Measurements from ENCODE around the gene BACH1. TPM values are rescaled to one million over a fixed set of nuclear protein-coding genes. Genes with fewer than 3 reads are reported as not detected.

BACH1 gene
- total and polyA plus RNA-seq, 2 of the 8 experiments (the other 6 are each of a cell fraction or from before 2014, with no cell fraction given), result 6.9 to 50.7 TPM

DNA sequence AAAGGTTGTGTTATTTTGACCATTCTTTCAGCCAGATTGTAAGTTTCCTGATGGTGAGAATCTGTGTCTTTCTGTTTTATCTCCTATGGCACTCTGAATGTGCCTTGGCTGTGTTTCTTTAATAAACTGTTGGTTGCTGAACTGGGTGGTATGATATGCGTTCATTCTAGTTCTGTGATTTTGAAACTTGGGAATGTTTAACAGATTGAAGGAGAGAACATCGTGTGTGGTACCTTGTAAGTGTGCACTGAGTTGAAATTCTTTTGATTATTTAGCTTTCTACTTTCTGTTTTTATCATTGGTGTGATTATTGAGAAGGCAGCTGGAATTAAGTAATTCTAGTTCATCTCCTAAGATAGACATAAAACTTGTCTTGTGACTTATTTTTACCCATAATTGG is 4.6 kb downstream of the BACH1 start:
- H3K79me2 ChIP-seq (ENCODE audit: control insufficient read depth in 1 of 2, insufficient read depth in 2 of 2, low read length in 2 of 2), result peaks cover 13 to 90% of the 10 kb centered on the region in 2 experiments; a peak in 3 of 4 replicates
- no peak overlapping the region for H3K56ac ChIP-seq (replicated peaks; ENCODE audit: insufficient read length, low read depth, low read length)
- no peak overlapping the region for H3K18ac ChIP-seq (ENCODE audit: extremely low read depth, low read length)
- DNase-seq (ENCODE audit: low read depth in 1 of 2, low spot score in 2 of 2) (no peak), FAIRE-seq (no peak)
- CTCF ChIA-PET (ENCODE audit: partially characterized antibody), result interaction anchor here (0.9 to 1.5 kb wide), 3 partner anchors 31 to 73 kb away, joined by 3 to 6 read pairs (median 3); no protein-coding TSS in a partner anchor
- no peaks in the 10 kb centered on the region for H3K36me3 ChIP-seq (ENCODE audit: control insufficient read depth in 2 of 4, insufficient read depth in 4 of 4, low read length in 3 of 4)
- WGBS, 2 experiments (ENCODE audit: extremely low coverage in 1 of 2, insufficient coverage in 1 of 2, insufficient read length in 1 of 2, insufficient replicate concordance in 2 of 2, low coverage in 1 of 2, low lambda C conversion rate in 2 of 2, missing lambda C conversion rate in 1 of 2), result 89% methylated on average over 2 of the region's 2 CpGs; no CpG with 5 or more reads in 1 of the 2 experiments
- no peak overlapping the region for H3K4ac ChIP-seq (replicated peaks; ENCODE audit: insufficient read length, low read depth, low read length)
- no peak overlapping the region for H2BK120ac ChIP-seq (replicated peaks; ENCODE audit: low read depth, low read length)
- no peak overlapping the region for H3K27ac ChIP-seq (ENCODE audit: low read depth, low read length)
- no peak overlapping the region for H2BK20ac ChIP-seq (ENCODE audit: low read length)
- no peak overlapping the region for H3K4me3 ChIP-seq (ENCODE audit: extremely low read depth in 1 of 4, insufficient read depth in 2 of 4, low read depth in 3 of 4, low read length in 4 of 4)
- no peak overlapping the region for H3K9ac ChIP-seq (replicated peaks in 1 of 4; ENCODE audit: extremely low read depth in 1 of 4, low read depth in 3 of 4, low read length in 3 of 4)
- H4K8ac ChIP-seq (ENCODE audit: extremely low read depth, insufficient read depth, low read length), result no peak overlapping the region
- no peak overlapping the region for H4K5ac ChIP-seq (ENCODE audit: insufficient read length, low read depth, low read length)
- POLR2A ChIA-PET (ENCODE audit: partially characterized antibody), result interaction anchor here (0.7 kb wide), 1 partner anchor 46 kb away, joined by 3 read pairs; no protein-coding TSS in a partner anchor
- peaks cover 6 to 11% of the 10 kb centered on the region in 2 experiments for H4K20me1 ChIP-seq (replicated peaks in 1 of 2; ENCODE audit: control insufficient read depth in 1 of 2, insufficient read depth in 2 of 2, low read length in 2 of 2)
- peaks cover 12% of the 10 kb centered on the region for H3K79me1 ChIP-seq (ENCODE audit: low read depth, low read length)
- H3K23me2 ChIP-seq (ENCODE audit: low read depth, low read length), result peaks cover 12% of the 10 kb centered on the region
- H3K23ac ChIP-seq (ENCODE audit: insufficient read length), result no peak overlapping the region
- peaks cover 0 to under 1% (median 0%) of the 10 kb centered on the region in 4 experiments; a peak in 2 of 7 replicates for H3K27me3 ChIP-seq (replicated peaks in 1 of 4; ENCODE audit: control insufficient read depth in 3 of 4, extremely low read depth in 1 of 4, insufficient read depth in 3 of 4, low read length in 3 of 4)
- no peak overlapping the region for H2AK5ac ChIP-seq (ENCODE audit: low read depth, low read length)
- no peak overlapping the region for H4K91ac ChIP-seq (replicated peaks; ENCODE audit: insufficient read length, low read length)
- no peak overlapping the region for H2AFZ ChIP-seq (ENCODE audit: low read length)
- H3K9me3 ChIP-seq (ENCODE audit: insufficient read depth in 2 of 2, low read depth in 1 of 2, low read length in 1 of 2), result no peaks in the 10 kb centered on the region
- H3K4me2 ChIP-seq (ENCODE audit: insufficient read depth in 1 of 2, low read depth in 2 of 2, low read length in 2 of 2), result no peak overlapping the region
- H3K4me1 ChIP-seq (replicated peaks in 1 of 4; ENCODE audit: control insufficient read depth in 3 of 4, insufficient read depth in 4 of 4, low read length in 3 of 4), result peaks cover 0 to 17% (median 10%) of the 10 kb centered on the region in 4 experiments; a peak in 4 of 7 replicates
- no peak overlapping the region for H3K14ac ChIP-seq (ENCODE audit: insufficient read length)
- H2BK5ac ChIP-seq (ENCODE audit: low read depth, low read length), result no peak overlapping the region
- no peak overlapping the region for H2BK15ac ChIP-seq (ENCODE audit: low read length)
- no peak overlapping the region for H2BK12ac ChIP-seq (ENCODE audit: low read depth, low read length)
- no peak for TF ChIP-seq PHF8 (conservative IDR thresholded peaks at IDR 0.05; ENCODE audit: low read depth, low read length)
- TF ChIP-seq JUND (IDR thresholded peaks at IDR 0.05; ENCODE audit: low read length), result no peak
- no peak for TF ChIP-seq NRF1 (IDR thresholded peaks at IDR 0.05; ENCODE audit: low read depth, low read length)
- no peak for TF ChIP-seq CTBP2 (IDR thresholded peaks at IDR 0.05; ENCODE audit: borderline replicate concordance, insufficient read depth, insufficient read length, low read length)
- TF ChIP-seq SUZ12 (IDR thresholded peaks at IDR 0.05; ENCODE audit: low read length), result no peak
- TF ChIP-seq CBX5 (IDR thresholded peaks at IDR 0.05; ENCODE audit: low read depth, low read length), result no peak
- TF ChIP-seq SIX5 (IDR thresholded peaks at IDR 0.05; ENCODE audit: low read depth, low read length), result no peak
- no peak for TF ChIP-seq CHD2 (IDR thresholded peaks at IDR 0.05; ENCODE audit: low read length)
- no peak for TF ChIP-seq RFX5 (IDR thresholded peaks at IDR 0.05; ENCODE audit: borderline replicate concordance, low read depth, low read length)
- TF ChIP-seq SAP30 (IDR thresholded peaks at IDR 0.05; ENCODE audit: insufficient read depth, insufficient replicate concordance, low read length), result no peak
- TF ChIP-seq RXRA (IDR thresholded peaks at IDR 0.05; ENCODE audit: insufficient read depth, low read depth, low read length), result no peak
- no peak for TF ChIP-seq ASH2L (IDR thresholded peaks at IDR 0.05; ENCODE audit: low read length)
- TF ChIP-seq CBX8 (IDR thresholded peaks at IDR 0.05; ENCODE audit: borderline replicate concordance, low read depth, low read length), result no peak
- TF ChIP-seq, protein P1, sequence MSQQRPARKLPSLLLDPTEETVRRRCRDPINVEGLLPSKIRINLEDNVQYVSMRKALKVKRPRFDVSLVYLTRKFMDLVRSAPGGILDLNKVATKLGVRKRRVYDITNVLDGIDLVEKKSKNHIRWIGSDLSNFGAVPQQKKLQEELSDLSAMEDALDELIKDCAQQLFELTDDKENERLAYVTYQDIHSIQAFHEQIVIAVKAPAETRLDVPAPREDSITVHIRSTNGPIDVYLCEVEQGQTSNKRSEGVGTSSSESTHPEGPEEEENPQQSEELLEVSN (IDR thresholded peaks at IDR 0.05), result no peak

Measured in H1 (cell line).